ENCODE measurements around the gene OR52E2. TPM values are rescaled to one million over a fixed set of nuclear protein-coding genes. Genes with fewer than 3 reads are reported as not detected.
A peak's percentile ranks its signal among the peaks of the same experiment; 100 is the strongest.

Gene OR52E2
- total RNA-seq, result not detected

DNA sequence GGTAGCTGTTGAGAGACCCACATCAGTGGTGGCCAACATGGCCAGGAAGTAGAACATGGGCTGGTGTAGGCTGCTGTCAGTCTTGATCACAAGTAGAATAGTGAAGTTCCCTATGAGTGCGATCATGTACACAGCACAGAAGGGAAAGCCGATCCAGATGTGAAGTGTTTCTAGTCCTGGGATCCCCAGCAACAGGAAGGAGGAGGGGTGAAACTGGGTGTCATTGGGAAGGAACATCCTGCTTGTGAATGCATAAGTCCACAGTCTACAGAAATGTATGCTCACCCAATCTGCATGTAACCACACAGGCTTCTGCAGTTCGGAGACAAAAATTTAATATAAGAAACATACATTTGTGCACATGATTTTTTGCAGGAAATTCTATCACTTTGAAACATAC is at the start of gene OR52E2:
Gene OR52E2, minus strand, starts transcription at position 237 of the 400 bp plus-strand sequence. Its CDS starts 0 bp downstream, at position 237.
- Histone ChIP-seq H3K36me3 (no peaks in the 10 kb centered on the region), H3K4me3 (no peak within 1 kb of the TSS), H3K4me1 (ENCODE audit: control insufficient read depth in 1 of 2, low read depth in 2 of 2) (no peaks in the 10 kb centered on the region), H3K27ac (no peak within 1 kb of the TSS), H3K9me3 (no peaks in the 10 kb centered on the region), H3K27me3 (replicated peaks; ENCODE audit: insufficient read depth) (no peaks in the 10 kb centered on the region)
- TF ChIP-seq, protein P1, sequence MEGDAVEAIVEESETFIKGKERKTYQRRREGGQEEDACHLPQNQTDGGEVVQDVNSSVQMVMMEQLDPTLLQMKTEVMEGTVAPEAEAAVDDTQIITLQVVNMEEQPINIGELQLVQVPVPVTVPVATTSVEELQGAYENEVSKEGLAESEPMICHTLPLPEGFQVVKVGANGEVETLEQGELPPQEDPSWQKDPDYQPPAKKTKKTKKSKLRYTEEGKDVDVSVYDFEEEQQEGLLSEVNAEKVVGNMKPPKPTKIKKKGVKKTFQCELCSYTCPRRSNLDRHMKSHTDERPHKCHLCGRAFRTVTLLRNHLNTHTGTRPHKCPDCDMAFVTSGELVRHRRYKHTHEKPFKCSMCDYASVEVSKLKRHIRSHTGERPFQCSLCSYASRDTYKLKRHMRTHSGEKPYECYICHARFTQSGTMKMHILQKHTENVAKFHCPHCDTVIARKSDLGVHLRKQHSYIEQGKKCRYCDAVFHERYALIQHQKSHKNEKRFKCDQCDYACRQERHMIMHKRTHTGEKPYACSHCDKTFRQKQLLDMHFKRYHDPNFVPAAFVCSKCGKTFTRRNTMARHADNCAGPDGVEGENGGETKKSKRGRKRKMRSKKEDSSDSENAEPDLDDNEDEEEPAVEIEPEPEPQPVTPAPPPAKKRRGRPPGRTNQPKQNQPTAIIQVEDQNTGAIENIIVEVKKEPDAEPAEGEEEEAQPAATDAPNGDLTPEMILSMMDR (IDR thresholded peaks at IDR 0.05), result no peak
- ATAC-seq (ENCODE audit: insufficient number of reproducible peaks, low FRiP score, low read depth), result peak; percentile 24
- no peak for DNase-seq (ENCODE audit: low spot score)

DNA sequence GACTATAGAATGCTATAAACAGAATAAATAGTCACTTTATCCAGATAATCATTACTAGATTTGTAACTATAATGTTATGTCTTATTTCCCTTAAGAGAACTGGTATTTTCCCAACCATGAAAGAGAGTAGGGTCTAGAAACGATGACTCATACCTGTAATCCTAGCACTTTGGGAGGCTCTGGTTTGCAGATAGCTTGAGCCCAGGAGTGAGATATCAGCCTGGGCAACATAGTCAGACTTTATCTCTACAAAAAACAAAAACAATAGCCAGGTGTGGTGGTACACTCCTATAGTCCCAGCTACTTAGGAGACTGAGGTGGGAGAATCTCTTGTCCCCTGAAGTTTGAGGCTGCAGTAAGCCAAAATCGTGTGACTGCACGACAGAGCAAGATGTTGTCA is 47.9 kb upstream of the OR52E2 start:
- Histone ChIP-seq H3K27me3 (replicated peaks; ENCODE audit: insufficient read depth) (no peaks in the 10 kb centered on the region), H3K9me3 (no peaks in the 10 kb centered on the region), H3K36me3 (no peaks in the 10 kb centered on the region), H3K4me3 (no peak overlapping the region), H3K4me1 (ENCODE audit: control insufficient read depth in 1 of 2, low read depth in 2 of 2) (no peaks in the 10 kb centered on the region), H3K27ac (no peak overlapping the region)
- TF ChIP-seq, protein P1 (IDR thresholded peaks at IDR 0.05), result no peak
- no peak for DNase-seq (ENCODE audit: low spot score)
- no peak for ATAC-seq (ENCODE audit: insufficient number of reproducible peaks, low FRiP score, low read depth)

- Histone ChIP-seq H3K4me3 (no peak overlapping the region), H3K27me3 (replicated peaks; ENCODE audit: insufficient read depth) (no peaks in the 10 kb centered on the region), H3K36me3 (no peaks in the 10 kb centered on the region), H3K27ac (no peak overlapping the region), H3K4me1 (ENCODE audit: control insufficient read depth in 1 of 2, low read depth in 2 of 2) (no peaks in the 10 kb centered on the region), H3K9me3 (no peaks in the 10 kb centered on the region)
- TF ChIP-seq, protein P1 (IDR thresholded peaks at IDR 0.05), result no peak
- no peak for DNase-seq (ENCODE audit: low spot score)
- ATAC-seq (ENCODE audit: insufficient number of reproducible peaks, low FRiP score, low read depth), result no peak
Observed at GRCh38 chr11:5103066-5103465, 43.6 kb upstream of the OR52E2 start.

DNA sequence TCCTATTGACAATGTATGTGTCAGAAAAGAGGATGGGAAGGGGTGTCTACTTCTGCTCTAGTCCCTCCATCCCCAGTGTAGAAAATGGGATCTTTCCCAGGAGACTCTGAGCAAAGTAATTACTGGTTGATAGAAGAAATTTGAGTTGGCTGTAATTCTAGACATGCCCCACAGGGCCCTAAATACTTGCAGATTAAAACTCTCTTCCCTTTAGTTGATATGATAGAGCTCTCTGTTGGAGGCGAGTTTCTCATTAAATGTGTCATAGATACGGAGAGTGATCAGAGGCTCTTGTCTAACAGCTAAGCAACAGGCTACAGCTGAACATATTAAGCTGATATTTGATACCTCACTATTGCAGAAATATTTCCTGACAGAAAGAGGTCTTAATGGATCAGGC is 42.8 kb upstream of the OR52E2 start:
- no peak overlapping the region for H3K4me3 ChIP-seq
- DNase-seq (ENCODE audit: low spot score) (no peak), ATAC-seq (ENCODE audit: insufficient number of reproducible peaks, low FRiP score, low read depth) (no peak)
- no peaks in the 10 kb centered on the region for H3K27me3 ChIP-seq (replicated peaks; ENCODE audit: insufficient read depth)
- TF ChIP-seq, protein P1 (IDR thresholded peaks at IDR 0.05), result no peak
- H3K27ac ChIP-seq, result no peak overlapping the region
- no peaks in the 10 kb centered on the region for H3K36me3 ChIP-seq
- H3K9me3 ChIP-seq, result no peaks in the 10 kb centered on the region
- no peaks in the 10 kb centered on the region for H3K4me1 ChIP-seq (ENCODE audit: control insufficient read depth in 1 of 2, low read depth in 2 of 2)

DNA sequence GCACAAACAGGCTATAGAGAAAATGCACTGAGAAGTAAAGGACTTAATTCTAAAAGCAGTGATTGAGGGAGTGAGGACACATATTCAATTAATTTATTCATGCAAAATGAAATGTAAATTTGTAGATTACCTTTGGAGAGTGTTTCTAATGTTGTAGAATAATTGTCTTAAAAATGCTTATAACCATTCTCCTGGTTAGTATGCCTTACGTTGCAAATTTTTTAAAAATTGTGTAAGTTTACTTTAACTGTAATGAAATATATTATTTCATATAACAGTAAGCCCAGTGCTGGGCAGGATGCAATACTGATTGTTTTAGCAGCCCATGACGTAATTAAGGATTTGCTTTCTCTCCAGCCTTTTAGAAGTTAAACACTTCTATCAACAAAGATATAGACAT is 36.6 kb upstream of the OR52E2 start:
- ATAC-seq (ENCODE audit: insufficient number of reproducible peaks, low FRiP score, low read depth), result no peak
- Histone ChIP-seq H3K9me3 (no peaks in the 10 kb centered on the region), H3K27ac (no peak overlapping the region), H3K4me3 (no peak overlapping the region), H3K36me3 (no peaks in the 10 kb centered on the region), H3K4me1 (ENCODE audit: control insufficient read depth in 1 of 2, low read depth in 2 of 2) (no peaks in the 10 kb centered on the region), H3K27me3 (replicated peaks; ENCODE audit: insufficient read depth) (no peaks in the 10 kb centered on the region)
- no peak for DNase-seq (ENCODE audit: low spot score)
- TF ChIP-seq, protein P1 (IDR thresholded peaks at IDR 0.05), result no peak

Data from thoracic aorta (tissue), 2 donors.